WTC11 (cell line): ENCODE results near the gene NOS1. TPM values are rescaled to one million over a fixed set of nuclear protein-coding genes. Genes with fewer than 3 reads are reported as not detected.
A peak's percentile ranks its signal among the peaks of the same experiment; 100 is the strongest.

Source experiments
- ATAC-seq: fragments of 200-7000 bp; cut with Tn5 transposase; 2 replicates; pipeline ENCODE4 v1.10.0; 2021; ENCODE audit warnings: mild to moderate bottlenecking, moderate library complexity
- CTCF ChIA-PET: fragments of 300-600 bp; sonication (Branson Sonifier 250); formaldehyde crosslinking; loops from one replicate; lab custom pipeline; 2021; ENCODE audit warnings: antibody characterized with exemption; lab: Charles Lee
- POLR2A ChIA-PET: fragments of 350-600 bp; sonication (Branson Sonifier 250); formaldehyde crosslinking; loops from one replicate; lab custom pipeline; 2021; ENCODE audit warnings: antibody characterized with exemption; lab: Charles Lee
- DNase-seq: peaks from one replicate; pipeline ENCODE4 v3.0.0; 2021; ENCODE audit warnings: low spot score
- H3K27ac Mint-ChIP-seq: 2 replicates; pipeline ENCODE4 v1.8.0; 2021; ENCODE audit warnings: mixed read lengths
- H3K27me3 Mint-ChIP-seq: 2 replicates; pipeline ENCODE4 v1.8.0; 2021; ENCODE audit warnings: low read depth, mild to moderate bottlenecking, moderate library complexity, mixed read lengths
- H3K36me3 Mint-ChIP-seq: 2 replicates; pipeline ENCODE4 v1.8.0; 2021; ENCODE audit warnings: mixed read lengths
- H3K4me1 Mint-ChIP-seq: 2 replicates; pipeline ENCODE4 v1.8.0; 2022; ENCODE audit warnings: mixed read lengths
- H3K4me3 Mint-ChIP-seq: 2 replicates; pipeline ENCODE4 v1.8.0; 2021; ENCODE audit warnings: mild to moderate bottlenecking, moderate library complexity, mixed read lengths
- H3K9me3 Mint-ChIP-seq: 2 replicates; pipeline ENCODE4 v1.8.0; 2021; ENCODE audit warnings: mixed read lengths
- NR1H2 ChIP-seq: sonication (generic); formaldehyde crosslinking; IDR thresholded peaks from 2 replicates; pipeline ENCODE4 v1.9.0; 2021; ENCODE audit warnings: mild to moderate bottlenecking, moderate library complexity, missing genetic modification reagents
- SOX15 ChIP-seq: fragments of 250-450 bp; sonication (Bioruptor Pico); IDR thresholded peaks from 2 replicates; pipeline ENCODE4 v1.9.0; 2021; ENCODE audit warnings: mild to moderate bottlenecking
- ZNF263 ChIP-seq: sonication (generic); formaldehyde crosslinking; IDR thresholded peaks from 2 replicates; pipeline ENCODE4 v1.8.1; 2022; ENCODE audit warnings: low read depth, mild to moderate bottlenecking, moderate library complexity, missing genetic modification reagents
- ZNF317 ChIP-seq: sonication (generic); formaldehyde crosslinking; IDR thresholded peaks from 2 replicates; pipeline ENCODE4 v1.8.1; 2023; ENCODE audit warnings: low read depth, mild to moderate bottlenecking, moderate library complexity, missing genetic modification reagents, borderline replicate concordance
- ZNF671 ChIP-seq: fragments of 250-450 bp; sonication (Bioruptor Pico); IDR thresholded peaks from 2 replicates; pipeline ENCODE4 v1.8.0; 2021; ENCODE audit warnings: mild to moderate bottlenecking
- total RNA-seq: library from RNA; stranded (reverse); gene quantifications from 3 replicates; pipeline ENCODE4 v1.2.3, GENCODE V29; 2021
- TF ChIP-seq, protein P1 (sequence below): sonication (generic); formaldehyde crosslinking; IDR thresholded peaks from 2 replicates; pipeline ENCODE4 v1.8.1; 2022; ENCODE audit warnings: low read depth, mild to moderate bottlenecking, moderate library complexity, missing genetic modification reagents, borderline replicate concordance
- TF ChIP-seq, protein P2 (sequence below): sonication (generic); formaldehyde crosslinking; IDR thresholded peaks from 2 replicates; pipeline ENCODE4 v1.8.1; 2022; ENCODE audit warnings: mild to moderate bottlenecking, moderate library complexity, missing genetic modification reagents
- TF ChIP-seq, protein P3 (sequence below): sonication (generic); formaldehyde crosslinking; conservative IDR thresholded peaks from 2 replicates; pipeline ENCODE4 v1.8.1; 2023; ENCODE audit warnings: mild to moderate bottlenecking, low read depth, missing genetic modification reagents, moderate library complexity
- TF ChIP-seq, protein P4 (sequence below): sonication (generic); formaldehyde crosslinking; IDR thresholded peaks from 2 replicates; pipeline ENCODE4 v1.8.0; 2023; ENCODE audit warnings: mild to moderate bottlenecking, missing genetic modification reagents
- TF ChIP-seq, protein P5 (sequence below): fragments of 250-450 bp; sonication (Bioruptor Pico); IDR thresholded peaks from 2 replicates; pipeline ENCODE4 v1.8.0; 2021; ENCODE audit warnings: mild to moderate bottlenecking
- TF ChIP-seq, protein P6 (sequence below): sonication (generic); formaldehyde crosslinking; IDR thresholded peaks from 2 replicates; pipeline ENCODE4 v1.8.1; 2022; ENCODE audit warnings: mild to moderate bottlenecking, missing genetic modification reagents, moderate library complexity, borderline replicate concordance
- TF ChIP-seq, protein P7 (sequence below): fragments of 250-450 bp; sonication (Bioruptor Pico); IDR thresholded peaks from 2 replicates; pipeline ENCODE4 v1.9.0; 2021; ENCODE audit warnings: mild to moderate bottlenecking
- TF ChIP-seq, protein P8 (sequence below): sonication (generic); formaldehyde crosslinking; IDR thresholded peaks from 2 replicates; pipeline ENCODE4 v1.8.1; 2023; ENCODE audit warnings: mild to moderate bottlenecking, missing genetic modification reagents

Gene NOS1
- total RNA-seq, 1 experiment from 2014 or later, result 4.5 TPM

DNA sequence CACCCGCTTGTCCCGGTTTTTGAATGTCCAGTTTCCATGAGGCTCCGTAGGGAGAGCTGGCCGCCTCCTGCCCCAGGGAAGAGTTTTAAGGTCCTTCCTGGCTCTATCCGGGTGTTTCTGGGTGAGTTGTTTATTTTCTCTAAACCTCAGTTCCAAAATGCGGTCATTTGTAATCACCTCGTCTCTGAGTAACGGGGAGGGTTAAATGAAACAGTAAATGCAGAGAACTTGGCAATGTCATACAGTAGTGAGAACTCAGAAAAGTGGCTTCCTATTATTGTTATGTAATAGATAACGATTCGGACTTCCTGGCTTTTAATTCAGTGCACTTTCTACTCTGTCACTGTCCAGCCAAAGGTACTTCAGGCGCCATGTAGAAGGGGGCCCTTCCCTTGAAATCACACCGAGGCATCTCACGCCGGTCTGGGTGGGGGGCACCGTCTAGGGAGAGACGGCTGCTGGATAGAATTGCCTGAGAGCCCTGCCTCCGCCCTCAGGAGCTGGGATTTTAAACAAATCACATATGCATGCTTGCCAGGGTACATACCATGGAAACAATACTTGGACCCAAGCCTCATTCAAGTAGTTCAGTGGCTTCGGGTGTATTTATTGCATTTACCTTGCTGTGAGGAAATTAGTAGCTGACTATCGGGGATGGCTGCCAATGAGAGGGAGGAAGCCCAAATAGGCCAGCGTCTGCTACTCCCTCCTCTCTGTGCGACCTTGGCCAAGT, 26.4 kb downstream of the NOS1 start (continued):
- TF ChIP-seq, protein P1, sequence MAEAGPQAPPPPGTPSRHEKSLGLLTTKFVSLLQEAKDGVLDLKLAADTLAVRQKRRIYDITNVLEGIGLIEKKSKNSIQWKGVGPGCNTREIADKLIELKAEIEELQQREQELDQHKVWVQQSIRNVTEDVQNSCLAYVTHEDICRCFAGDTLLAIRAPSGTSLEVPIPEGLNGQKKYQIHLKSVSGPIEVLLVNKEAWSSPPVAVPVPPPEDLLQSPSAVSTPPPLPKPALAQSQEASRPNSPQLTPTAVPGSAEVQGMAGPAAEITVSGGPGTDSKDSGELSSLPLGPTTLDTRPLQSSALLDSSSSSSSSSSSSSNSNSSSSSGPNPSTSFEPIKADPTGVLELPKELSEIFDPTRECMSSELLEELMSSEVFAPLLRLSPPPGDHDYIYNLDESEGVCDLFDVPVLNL (CRISPR knock-in tag), result no peak

DNA sequence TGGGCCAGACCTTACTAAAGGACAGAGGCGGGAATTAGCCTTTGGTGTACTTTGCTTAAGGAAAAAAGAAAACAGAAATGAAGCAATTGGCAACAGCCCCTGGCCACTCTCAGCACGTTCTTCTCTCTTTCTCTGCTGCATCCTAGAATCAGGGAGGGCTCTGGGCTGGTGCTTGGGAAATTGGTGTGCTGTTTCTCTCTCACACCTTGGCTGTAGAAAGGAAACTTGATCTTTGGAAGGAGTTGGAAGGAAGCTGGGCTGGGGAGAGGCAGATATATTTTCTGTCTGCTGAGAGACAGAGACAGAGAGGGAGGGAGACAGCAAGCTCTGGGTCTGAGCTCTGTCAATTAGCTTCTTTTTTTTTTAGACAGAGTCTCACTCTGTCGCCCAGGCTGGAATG, 27.4 kb downstream of the NOS1 start:
- no peaks in the 10 kb centered on the region for H3K27me3 Mint-ChIP-seq
- H3K36me3 Mint-ChIP-seq, result no peaks in the 10 kb centered on the region
- peaks cover 24% of the 10 kb centered on the region for H3K4me1 Mint-ChIP-seq
- TF ChIP-seq ZNF317 (CRISPR knock-in tag) (no peak), SOX15 (CRISPR knock-in tag) (no peak), NR1H2 (CRISPR knock-in tag) (no peak), ZNF263 (no peak), ZNF671 (no peak)
- TF ChIP-seq, protein P2, sequence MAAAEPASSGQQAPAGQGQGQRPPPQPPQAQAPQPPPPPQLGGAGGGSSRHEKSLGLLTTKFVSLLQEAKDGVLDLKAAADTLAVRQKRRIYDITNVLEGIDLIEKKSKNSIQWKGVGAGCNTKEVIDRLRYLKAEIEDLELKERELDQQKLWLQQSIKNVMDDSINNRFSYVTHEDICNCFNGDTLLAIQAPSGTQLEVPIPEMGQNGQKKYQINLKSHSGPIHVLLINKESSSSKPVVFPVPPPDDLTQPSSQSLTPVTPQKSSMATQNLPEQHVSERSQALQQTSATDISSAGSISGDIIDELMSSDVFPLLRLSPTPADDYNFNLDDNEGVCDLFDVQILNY (CRISPR knock-in tag), result no peak
- TF ChIP-seq, protein P3, sequence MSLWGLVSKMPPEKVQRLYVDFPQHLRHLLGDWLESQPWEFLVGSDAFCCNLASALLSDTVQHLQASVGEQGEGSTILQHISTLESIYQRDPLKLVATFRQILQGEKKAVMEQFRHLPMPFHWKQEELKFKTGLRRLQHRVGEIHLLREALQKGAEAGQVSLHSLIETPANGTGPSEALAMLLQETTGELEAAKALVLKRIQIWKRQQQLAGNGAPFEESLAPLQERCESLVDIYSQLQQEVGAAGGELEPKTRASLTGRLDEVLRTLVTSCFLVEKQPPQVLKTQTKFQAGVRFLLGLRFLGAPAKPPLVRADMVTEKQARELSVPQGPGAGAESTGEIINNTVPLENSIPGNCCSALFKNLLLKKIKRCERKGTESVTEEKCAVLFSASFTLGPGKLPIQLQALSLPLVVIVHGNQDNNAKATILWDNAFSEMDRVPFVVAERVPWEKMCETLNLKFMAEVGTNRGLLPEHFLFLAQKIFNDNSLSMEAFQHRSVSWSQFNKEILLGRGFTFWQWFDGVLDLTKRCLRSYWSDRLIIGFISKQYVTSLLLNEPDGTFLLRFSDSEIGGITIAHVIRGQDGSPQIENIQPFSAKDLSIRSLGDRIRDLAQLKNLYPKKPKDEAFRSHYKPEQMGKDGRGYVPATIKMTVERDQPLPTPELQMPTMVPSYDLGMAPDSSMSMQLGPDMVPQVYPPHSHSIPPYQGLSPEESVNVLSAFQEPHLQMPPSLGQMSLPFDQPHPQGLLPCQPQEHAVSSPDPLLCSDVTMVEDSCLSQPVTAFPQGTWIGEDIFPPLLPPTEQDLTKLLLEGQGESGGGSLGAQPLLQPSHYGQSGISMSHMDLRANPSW, result no peak
- TF ChIP-seq, protein P4, sequence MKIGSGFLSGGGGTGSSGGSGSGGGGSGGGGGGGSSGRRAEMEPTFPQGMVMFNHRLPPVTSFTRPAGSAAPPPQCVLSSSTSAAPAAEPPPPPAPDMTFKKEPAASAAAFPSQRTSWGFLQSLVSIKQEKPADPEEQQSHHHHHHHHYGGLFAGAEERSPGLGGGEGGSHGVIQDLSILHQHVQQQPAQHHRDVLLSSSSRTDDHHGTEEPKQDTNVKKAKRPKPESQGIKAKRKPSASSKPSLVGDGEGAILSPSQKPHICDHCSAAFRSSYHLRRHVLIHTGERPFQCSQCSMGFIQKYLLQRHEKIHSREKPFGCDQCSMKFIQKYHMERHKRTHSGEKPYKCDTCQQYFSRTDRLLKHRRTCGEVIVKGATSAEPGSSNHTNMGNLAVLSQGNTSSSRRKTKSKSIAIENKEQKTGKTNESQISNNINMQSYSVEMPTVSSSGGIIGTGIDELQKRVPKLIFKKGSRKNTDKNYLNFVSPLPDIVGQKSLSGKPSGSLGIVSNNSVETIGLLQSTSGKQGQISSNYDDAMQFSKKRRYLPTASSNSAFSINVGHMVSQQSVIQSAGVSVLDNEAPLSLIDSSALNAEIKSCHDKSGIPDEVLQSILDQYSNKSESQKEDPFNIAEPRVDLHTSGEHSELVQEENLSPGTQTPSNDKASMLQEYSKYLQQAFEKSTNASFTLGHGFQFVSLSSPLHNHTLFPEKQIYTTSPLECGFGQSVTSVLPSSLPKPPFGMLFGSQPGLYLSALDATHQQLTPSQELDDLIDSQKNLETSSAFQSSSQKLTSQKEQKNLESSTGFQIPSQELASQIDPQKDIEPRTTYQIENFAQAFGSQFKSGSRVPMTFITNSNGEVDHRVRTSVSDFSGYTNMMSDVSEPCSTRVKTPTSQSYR (CRISPR knock-in tag), result no peak
- TF ChIP-seq, protein P5, sequence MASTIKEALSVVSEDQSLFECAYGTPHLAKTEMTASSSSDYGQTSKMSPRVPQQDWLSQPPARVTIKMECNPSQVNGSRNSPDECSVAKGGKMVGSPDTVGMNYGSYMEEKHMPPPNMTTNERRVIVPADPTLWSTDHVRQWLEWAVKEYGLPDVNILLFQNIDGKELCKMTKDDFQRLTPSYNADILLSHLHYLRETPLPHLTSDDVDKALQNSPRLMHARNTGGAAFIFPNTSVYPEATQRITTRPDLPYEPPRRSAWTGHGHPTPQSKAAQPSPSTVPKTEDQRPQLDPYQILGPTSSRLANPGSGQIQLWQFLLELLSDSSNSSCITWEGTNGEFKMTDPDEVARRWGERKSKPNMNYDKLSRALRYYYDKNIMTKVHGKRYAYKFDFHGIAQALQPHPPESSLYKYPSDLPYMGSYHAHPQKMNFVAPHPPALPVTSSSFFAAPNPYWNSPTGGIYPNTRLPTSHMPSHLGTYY (CRISPR knock-in tag), result no peak
- TF ChIP-seq, protein P6, sequence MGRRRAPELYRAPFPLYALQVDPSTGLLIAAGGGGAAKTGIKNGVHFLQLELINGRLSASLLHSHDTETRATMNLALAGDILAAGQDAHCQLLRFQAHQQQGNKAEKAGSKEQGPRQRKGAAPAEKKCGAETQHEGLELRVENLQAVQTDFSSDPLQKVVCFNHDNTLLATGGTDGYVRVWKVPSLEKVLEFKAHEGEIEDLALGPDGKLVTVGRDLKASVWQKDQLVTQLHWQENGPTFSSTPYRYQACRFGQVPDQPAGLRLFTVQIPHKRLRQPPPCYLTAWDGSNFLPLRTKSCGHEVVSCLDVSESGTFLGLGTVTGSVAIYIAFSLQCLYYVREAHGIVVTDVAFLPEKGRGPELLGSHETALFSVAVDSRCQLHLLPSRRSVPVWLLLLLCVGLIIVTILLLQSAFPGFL (CRISPR knock-in tag), result no peak
- TF ChIP-seq, protein P7, sequence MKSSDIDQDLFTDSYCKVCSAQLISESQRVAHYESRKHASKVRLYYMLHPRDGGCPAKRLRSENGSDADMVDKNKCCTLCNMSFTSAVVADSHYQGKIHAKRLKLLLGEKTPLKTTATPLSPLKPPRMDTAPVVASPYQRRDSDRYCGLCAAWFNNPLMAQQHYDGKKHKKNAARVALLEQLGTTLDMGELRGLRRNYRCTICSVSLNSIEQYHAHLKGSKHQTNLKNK, result no peak
- TF ChIP-seq, protein P8, sequence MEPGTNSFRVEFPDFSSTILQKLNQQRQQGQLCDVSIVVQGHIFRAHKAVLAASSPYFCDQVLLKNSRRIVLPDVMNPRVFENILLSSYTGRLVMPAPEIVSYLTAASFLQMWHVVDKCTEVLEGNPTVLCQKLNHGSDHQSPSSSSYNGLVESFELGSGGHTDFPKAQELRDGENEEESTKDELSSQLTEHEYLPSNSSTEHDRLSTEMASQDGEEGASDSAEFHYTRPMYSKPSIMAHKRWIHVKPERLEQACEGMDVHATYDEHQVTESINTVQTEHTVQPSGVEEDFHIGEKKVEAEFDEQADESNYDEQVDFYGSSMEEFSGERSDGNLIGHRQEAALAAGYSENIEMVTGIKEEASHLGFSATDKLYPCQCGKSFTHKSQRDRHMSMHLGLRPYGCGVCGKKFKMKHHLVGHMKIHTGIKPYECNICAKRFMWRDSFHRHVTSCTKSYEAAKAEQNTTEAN (CRISPR knock-in tag), result no peak
- TF ChIP-seq, all 79 proteins: peak for 0
- POLR2A ChIA-PET, result no interaction called here
- ATAC-seq (no peak), DNase-seq (no peak)
- Mint-ChIP-seq H3K4me3 (no peak overlapping the region), H3K27ac (peak overlapping the region; percentile 30; the same call in 1 of the 2 replicates), H3K9me3 (peaks cover 4% of the 10 kb centered on the region; the same call in 1 of the 2 replicates)
- CTCF ChIA-PET, result interaction anchor here (1.4 kb wide), 3 partner anchors 54 to 503 kb away, joined by 3 to 4 read pairs (median 4); no protein-coding TSS in a partner anchor
